ENCODE results near the gene MSS51. TPM values are rescaled to one million over a fixed set of nuclear protein-coding genes. Genes with fewer than 3 reads are reported as not detected.

MSS51 gene
- total RNA-seq, 1 experiment from 2014 or later: 0.10 TPM

Other genes with a start within 250 kb of the MSS51 start
- 58.5 and 63.3 TPM in 2 replicates for gene DNAJC9, start 186.3 kb downstream of the MSS51 start, total RNA-seq (2014; rRNA removed; shearing (Covaris generic))
- gene MRPS16, start 180.9 kb downstream of the MSS51 start, total RNA-seq (2014; rRNA removed; shearing (Covaris generic)): 54.2 and 66.5 TPM in 2 replicates
- not detected in 2 replicates for gene CFAP70, start 74.7 kb downstream of the MSS51 start, total RNA-seq (2014; rRNA removed; shearing (Covaris generic))
- gene ANXA7, start 19.5 kb downstream of the MSS51 start, total RNA-seq (2014; rRNA removed; shearing (Covaris generic)): 121 and 151 TPM in 2 replicates
- gene PPP3CB, start 62.5 kb upstream of the MSS51 start, total RNA-seq (2014; rRNA removed; shearing (Covaris generic)): 8.3 and 16.9 TPM in 2 replicates
- gene USP54, start 157.8 kb upstream of the MSS51 start, total RNA-seq (2014; rRNA removed; shearing (Covaris generic)): 6.8 and 13.5 TPM in 2 replicates
- gene MYOZ1, start 207.9 kb upstream of the MSS51 start, total RNA-seq (2014; rRNA removed; shearing (Covaris generic)): 1.0 and 2.8 TPM in 2 replicates
- not detected in 2 replicates for gene SYNPO2L, start 222.5 kb upstream of the MSS51 start, total RNA-seq (2014; rRNA removed; shearing (Covaris generic))